Ectodermal cell (in vitro differentiated cells): Measurements from ENCODE around the gene ETF1.
A peak's percentile ranks its signal among the peaks of the same experiment; 100 is the strongest.

Source experiments
- H3K27ac ChIP-seq: 2 replicates; pipeline ENCODE4 v1.7.0; 2013; ENCODE audit warnings: mild to moderate bottlenecking, low read depth, low read length; ENCODE audit not compliant: insufficient read depth, poor library complexity, severe bottlenecking
- H3K27me3 ChIP-seq: 2 replicates; pipeline ENCODE4 v1.7.0; 2013; ENCODE audit warnings: mild to moderate bottlenecking, low read length; ENCODE audit not compliant: insufficient read depth, control insufficient read depth, poor library complexity, severe bottlenecking
- H3K36me3 ChIP-seq: one replicate; pipeline ENCODE4 v1.7.0; 2013; ENCODE audit warnings: low read length; ENCODE audit not compliant: control insufficient read depth, insufficient read depth
- H3K4me1 ChIP-seq: one replicate; pipeline ENCODE4 v1.7.0; 2013; ENCODE audit warnings: low read length; ENCODE audit not compliant: control insufficient read depth, insufficient read depth
- H3K4me3 ChIP-seq: 2 replicates; pipeline ENCODE4 v1.7.0; 2013; ENCODE audit warnings: low read depth, low read length, control low read depth; ENCODE audit not compliant: insufficient read depth
- H3K9me3 ChIP-seq: 2 replicates; pipeline ENCODE4 v1.7.0; 2013; ENCODE audit warnings: mild to moderate bottlenecking, low read length, moderate library complexity; ENCODE audit not compliant: control insufficient read depth
- WGBS, 2 experiments: methylation state at CpG; one replicate each; pipeline ENCODE4 v1.1.7; 2013; ENCODE audit warnings: missing lambda C conversion rate in 2 of 2; 5-methylcytosine and 5-hydroxymethylcytosine counted together

ETF1 gene

DNA sequence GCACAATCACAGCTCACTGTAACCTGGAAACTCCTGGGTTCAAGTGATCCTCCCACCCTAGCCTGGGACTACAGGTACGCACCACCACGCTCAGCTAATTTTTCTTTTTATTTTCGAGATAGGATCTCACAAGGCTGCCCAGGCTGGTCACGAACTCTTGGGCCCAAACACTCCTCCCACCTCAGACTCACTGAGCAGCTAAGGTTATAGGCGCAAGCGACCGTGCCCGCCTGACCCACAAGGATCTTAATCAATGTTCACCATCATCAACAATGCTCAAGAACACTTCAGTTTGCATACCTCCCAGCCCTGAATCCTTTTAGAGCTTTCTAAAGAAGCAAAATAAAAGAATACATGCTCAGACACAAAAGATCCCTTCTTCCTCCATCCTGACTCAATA lies 13.2 kb downstream of the ETF1 start:
- Histone ChIP-seq H3K4me1 (no peaks in the 10 kb centered on the region), H3K4me3 (no peak overlapping the region), H3K27me3 (no peaks in the 10 kb centered on the region), H3K36me3 (no peaks in the 10 kb centered on the region), H3K9me3 (no peaks in the 10 kb centered on the region), H3K27ac (no peak overlapping the region)
- 92 to 98% methylated on average over 8 of the region's 8 CpGs for WGBS, 2 experiments

DNA sequence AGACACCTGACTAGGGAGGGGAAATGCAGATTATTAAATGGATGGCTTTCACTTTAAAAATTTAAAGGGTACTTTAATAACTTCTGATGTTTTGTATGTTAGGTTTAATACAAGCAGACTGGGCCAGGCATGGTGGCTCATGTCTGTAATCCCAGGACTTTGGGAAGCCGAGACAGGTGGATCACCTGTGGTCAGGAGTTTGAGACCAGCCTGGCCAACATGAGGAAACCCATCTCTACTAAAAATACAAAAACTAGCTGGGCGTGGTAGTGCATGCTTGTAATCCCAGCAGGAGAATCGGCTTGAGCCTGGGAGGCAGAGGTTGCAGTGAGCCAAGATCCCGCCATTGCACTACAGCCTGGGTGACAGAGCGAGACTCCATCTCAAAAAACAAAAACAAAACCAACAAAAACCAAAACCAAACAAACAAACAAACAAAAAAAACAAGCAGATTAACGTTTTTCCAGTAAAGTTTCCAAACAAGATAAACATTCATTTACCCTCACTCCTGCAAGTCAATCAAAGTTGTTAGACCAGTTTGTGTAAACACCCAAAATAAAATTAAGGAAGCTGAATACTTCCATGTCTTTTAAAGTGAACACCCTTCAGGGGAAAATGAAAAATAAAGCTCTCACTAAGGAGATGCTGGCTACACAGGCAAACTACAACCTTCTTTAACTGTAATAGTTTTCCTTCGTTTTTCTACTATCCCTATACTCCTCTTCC lies 14.1 kb downstream of the ETF1 start:
- Histone ChIP-seq H3K36me3 (no peaks in the 10 kb centered on the region), H3K27me3 (no peaks in the 10 kb centered on the region), H3K4me3 (no peak overlapping the region), H3K9me3 (no peaks in the 10 kb centered on the region), H3K4me1 (no peaks in the 10 kb centered on the region), H3K27ac (no peak overlapping the region)
- 88 to 91% methylated on average over 7 of the region's 7 CpGs for WGBS, 2 experiments

DNA sequence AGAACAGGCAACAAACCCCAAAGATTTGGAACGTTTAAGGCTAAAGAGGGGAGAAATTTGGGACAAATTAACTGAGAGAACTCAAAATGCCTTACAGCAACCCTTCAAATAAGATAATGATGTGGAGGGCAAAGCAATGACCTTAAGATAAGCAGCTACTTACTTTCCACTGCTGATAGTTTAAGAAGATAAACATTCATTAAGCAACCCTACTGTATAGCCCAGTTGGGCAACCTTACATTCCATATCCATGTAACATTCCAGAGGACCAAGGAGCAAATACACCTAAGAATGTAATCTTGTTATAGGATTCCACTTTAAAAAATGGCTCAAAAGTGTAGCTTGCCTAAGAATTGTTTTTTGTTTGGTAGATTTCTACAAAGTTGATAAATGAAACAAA lies 14.8 kb downstream of the ETF1 start:
- Histone ChIP-seq H3K36me3 (no peaks in the 10 kb centered on the region), H3K9me3 (no peaks in the 10 kb centered on the region), H3K27ac (no peak overlapping the region), H3K4me1 (no peaks in the 10 kb centered on the region), H3K4me3 (no peak overlapping the region), H3K27me3 (no peaks in the 10 kb centered on the region)
- 94% methylated on average over 1 of the region's 1 CpG for WGBS, 2 experiments

DNA sequence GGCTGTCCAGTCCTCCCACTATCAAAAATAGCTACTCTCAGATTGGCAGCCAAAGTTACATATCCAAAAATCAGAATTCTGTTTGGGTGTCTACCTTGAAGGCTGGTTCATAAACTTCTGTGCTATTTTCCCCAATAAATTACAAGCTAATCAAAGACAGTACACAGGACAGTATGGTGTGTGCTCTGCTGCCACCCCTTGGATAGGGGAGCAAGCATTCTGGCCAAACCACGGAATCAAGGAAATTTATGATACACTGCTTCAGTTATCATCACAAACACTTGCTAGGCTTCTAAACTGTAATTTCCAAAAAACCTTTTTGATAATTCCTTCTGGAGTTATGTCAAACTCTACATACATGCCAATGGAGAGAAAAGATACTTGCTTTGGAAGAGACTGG lies 15.9 kb downstream of the ETF1 start:
- Histone ChIP-seq H3K9me3 (no peaks in the 10 kb centered on the region), H3K4me1 (no peaks in the 10 kb centered on the region), H3K27me3 (no peaks in the 10 kb centered on the region), H3K4me3 (no peak overlapping the region), H3K36me3 (no peaks in the 10 kb centered on the region), H3K27ac (no peak overlapping the region)
- WGBS, 2 experiments = 95 to 97% methylated on average over 1 of the region's 1 CpG

DNA sequence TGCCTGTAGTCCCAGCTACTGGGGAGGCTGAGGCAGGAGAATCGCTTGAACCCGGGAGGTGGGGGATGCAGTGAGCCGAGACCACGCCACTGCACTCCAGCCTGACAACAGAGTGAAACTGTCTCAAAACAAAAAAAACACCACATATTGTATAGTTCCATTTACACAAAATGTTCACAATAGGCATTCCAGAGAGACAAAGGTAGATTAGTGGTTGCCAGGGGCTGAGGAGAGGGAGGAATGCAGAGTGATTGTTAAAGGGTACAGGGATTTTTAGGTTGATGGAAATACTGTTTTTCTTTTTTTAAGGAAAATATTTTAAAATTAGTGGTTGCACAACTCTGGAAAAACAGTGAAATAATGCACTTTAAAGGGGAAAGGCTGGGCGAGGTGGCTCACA lies 19.6 kb downstream of the ETF1 start:
- Histone ChIP-seq H3K9me3 (no peaks in the 10 kb centered on the region), H3K4me3 (no peak overlapping the region), H3K27me3 (no peaks in the 10 kb centered on the region), H3K36me3 (no peaks in the 10 kb centered on the region), H3K4me1 (no peaks in the 10 kb centered on the region), H3K27ac (peak overlapping the region; percentile 81)
- 83 to 84% methylated on average over 5 of the region's 5 CpGs for WGBS, 2 experiments

DNA sequence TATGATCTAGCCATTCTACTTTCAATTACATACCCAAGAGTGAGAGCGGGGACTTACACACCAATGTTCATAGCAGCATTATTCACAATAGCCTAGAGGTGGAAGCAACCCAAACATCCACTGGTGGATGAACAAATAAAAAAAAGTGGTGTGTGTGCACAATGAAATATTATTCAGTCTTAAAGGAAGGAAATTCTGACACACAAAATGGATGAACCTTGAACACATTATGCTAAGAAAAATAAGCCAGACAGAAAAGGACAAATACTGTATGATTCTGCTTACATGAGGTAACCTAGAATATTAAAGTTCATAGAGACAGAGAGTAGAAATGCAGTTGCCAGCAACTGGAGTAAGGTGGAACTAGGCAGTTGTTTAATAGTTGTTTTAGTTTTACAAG lies 22.1 kb downstream of the ETF1 start:
- H3K27me3 ChIP-seq = no peaks in the 10 kb centered on the region
- H3K4me3 ChIP-seq = no peak overlapping the region
- 92 to 94% methylated on average over 1 of the region's 1 CpG for WGBS, 2 experiments
- peaks cover 17% of the 10 kb centered on the region for H3K36me3 ChIP-seq
- no peak overlapping the region for H3K27ac ChIP-seq
- no peaks in the 10 kb centered on the region for H3K9me3 ChIP-seq
- no peaks in the 10 kb centered on the region for H3K4me1 ChIP-seq

DNA sequence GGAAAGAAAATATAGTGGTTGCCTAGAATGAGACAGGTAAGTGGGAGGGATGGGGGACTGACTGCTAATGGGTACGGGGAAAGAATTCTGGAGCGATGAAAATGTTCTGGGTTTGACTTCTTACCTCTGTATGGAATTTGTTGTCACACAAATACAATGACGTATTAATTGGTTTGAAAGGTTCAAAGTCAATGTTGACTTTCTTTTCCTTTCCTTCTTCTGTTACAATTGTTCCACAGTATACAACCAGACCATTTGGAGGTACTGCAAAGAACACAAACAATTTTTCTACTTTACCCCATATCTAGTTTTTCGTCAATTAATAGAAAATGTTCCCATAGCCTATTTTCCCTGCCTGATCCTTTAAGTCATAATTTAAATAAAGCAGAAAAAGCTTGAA lies 25.6 kb downstream of the ETF1 start:
- Histone ChIP-seq H3K27me3 (no peaks in the 10 kb centered on the region), H3K36me3 (peaks cover 46% of the 10 kb centered on the region), H3K9me3 (no peaks in the 10 kb centered on the region), H3K4me1 (no peaks in the 10 kb centered on the region), H3K27ac (no peak overlapping the region), H3K4me3 (no peak overlapping the region)
- 98 to 99% methylated on average over 4 of the region's 4 CpGs for WGBS, 2 experiments

DNA sequence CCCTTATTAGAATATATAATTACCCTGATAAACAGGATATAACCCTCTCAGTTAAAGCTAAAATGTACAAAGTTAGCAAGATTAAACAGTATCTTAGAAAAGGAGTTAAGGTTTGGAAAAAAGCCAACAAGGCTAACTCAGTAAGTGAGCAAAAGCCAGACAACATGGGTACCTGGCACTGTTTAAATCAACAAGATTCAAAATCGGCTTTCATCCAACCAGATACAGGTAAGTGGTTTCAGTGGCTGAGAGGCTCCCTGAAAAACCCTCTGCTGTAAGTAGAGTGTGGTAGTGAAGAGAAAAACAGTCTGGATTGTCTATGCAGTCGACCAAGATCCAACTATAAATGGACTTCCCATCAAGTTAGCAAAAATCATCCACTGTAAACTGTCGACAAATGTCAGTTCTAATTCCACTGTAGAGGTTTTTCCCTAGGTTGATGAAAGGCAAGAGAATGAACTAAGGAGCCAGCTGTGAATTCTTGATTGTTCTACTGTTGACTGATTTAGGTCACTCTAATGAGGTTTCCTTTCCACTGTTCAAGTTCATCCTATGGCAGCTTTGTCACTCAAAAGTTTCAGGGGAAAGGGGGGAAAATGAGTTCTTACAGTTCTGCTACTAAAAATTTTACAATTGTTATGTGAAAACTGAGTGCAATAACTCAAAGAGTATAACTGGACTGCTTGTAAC lies 27.3 kb downstream of the ETF1 start:
- H3K36me3 ChIP-seq = peaks cover 54% of the 10 kb centered on the region
- 98 to 100% methylated on average over 3 of the region's 3 CpGs for WGBS, 2 experiments
- H3K27ac ChIP-seq = no peak overlapping the region

DNA sequence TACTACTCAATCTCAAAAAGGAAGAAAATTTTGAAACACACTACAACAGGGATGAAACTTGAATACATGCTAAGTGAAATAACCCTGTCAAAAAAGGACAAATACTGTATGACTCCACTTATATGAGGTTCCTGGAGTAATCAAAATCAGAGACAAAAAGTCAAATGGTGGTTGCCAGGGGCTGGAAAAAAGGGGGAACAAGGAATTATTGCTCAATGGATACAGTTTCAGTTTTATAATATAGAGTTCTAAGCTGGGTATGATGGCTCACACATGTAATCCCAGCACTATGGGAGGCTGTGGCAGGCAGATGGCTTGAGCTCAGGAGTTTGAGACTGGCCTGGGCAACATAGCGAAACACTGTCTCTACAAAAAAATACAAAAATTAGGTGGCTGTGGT lies 29.0 kb downstream of the ETF1 start:
- no peak overlapping the region for H3K27ac ChIP-seq
- no peaks in the 10 kb centered on the region for H3K27me3 ChIP-seq
- no peak overlapping the region for H3K4me3 ChIP-seq
- peaks cover 59% of the 10 kb centered on the region for H3K36me3 ChIP-seq
- 96 to 100% methylated on average over 1 of the region's 1 CpG for WGBS, 2 experiments
- no peaks in the 10 kb centered on the region for H3K9me3 ChIP-seq
- no peaks in the 10 kb centered on the region for H3K4me1 ChIP-seq

More for the DNA sequence above, 27.3 kb downstream of the ETF1 start:
- Histone ChIP-seq H3K9me3 (no peaks in the 10 kb centered on the region), H3K27me3 (no peaks in the 10 kb centered on the region), H3K4me3 (no peak overlapping the region), H3K4me1 (no peaks in the 10 kb centered on the region)

DNA sequence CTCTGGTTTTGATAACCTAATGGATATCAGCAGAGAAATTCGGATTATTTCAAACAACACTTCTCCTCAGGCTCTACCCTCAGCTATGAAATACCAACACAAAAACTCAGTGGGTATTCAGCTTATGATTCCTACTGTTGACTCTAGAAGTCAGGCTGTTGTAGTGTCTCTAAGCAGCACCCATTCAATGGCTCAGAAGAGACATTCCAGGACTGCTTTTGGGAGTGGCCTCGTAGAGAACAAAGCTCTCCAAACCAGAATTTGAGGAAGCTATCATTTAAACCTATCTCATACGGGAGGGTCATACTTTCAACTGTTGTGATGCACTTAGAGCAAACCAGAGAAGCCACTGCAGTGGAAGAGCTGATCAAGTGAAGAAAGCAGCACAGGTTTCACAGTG lies 34.1 kb downstream of the ETF1 start:
- H3K36me3 ChIP-seq = peaks cover 26% of the 10 kb centered on the region

More for the DNA sequence above, 34.1 kb downstream of the ETF1 start:
- no peak overlapping the region for H3K27ac ChIP-seq
- H3K4me1 ChIP-seq = no peaks in the 10 kb centered on the region
- H3K4me3 ChIP-seq = no peak overlapping the region
- H3K9me3 ChIP-seq = no peaks in the 10 kb centered on the region
- 84 to 88% methylated on average over 3 of the region's 3 CpGs for WGBS, 2 experiments
- H3K27me3 ChIP-seq = no peaks in the 10 kb centered on the region
